ENCODE results near the gene PSTPIP1.

- TF ChIP-seq CTCF (IDR thresholded peaks at IDR 0.05; ENCODE audit: control extremely low read depth in 1 of 3, insufficient read depth in 1 of 3, low read depth in 1 of 3, low read length in 3 of 3) (no peak), RAD21 (IDR thresholded peaks at IDR 0.05 in 1 of 2, conservative IDR thresholded peaks at IDR 0.05 in 1 of 2; ENCODE audit: low read depth in 2 of 2, low read length in 2 of 2) (no peak), SUZ12 (IDR thresholded peaks at IDR 0.05; ENCODE audit: low read length) (no peak), FOSL1 (IDR thresholded peaks at IDR 0.05; ENCODE audit: insufficient read depth, low read depth, low read length) (no peak), ATF2 (IDR thresholded peaks at IDR 0.05; ENCODE audit: low read length) (no peak), TEAD4 (IDR thresholded peaks at IDR 0.05; ENCODE audit: low read depth, low read length) (no peak)
Observed at GRCh38 chr15:76994496-76994895, 430 bp upstream of the PSTPIP1 start.
